AG04449 (cell line): ENCODE results near the gene ITGA8.

Source experiments
- CTCF ChIA-PET: fragments of 350-600 bp; formaldehyde crosslinking; extraction: SDS; loops from one replicate; lab custom pipeline; 2021; ENCODE audit warnings: antibody characterized with exemption; lab: Yijun Ruan, JAX
- POLR2A ChIA-PET: fragments of 400-600, 350-600 bp; formaldehyde crosslinking; extraction: SDS; loops from one replicate; lab custom pipeline; 2020; ENCODE audit warnings: antibody characterized with exemption, inconsistent platforms; lab: Yijun Ruan, JAX
- DNase-seq: peaks from one replicate; pipeline ENCODE4 v3.0.0-alpha.2; 2010; ENCODE audit warnings: low read depth, low spot score
- H3K4me3 ChIP-seq: 2 replicates; pipeline ENCODE4 v1.5.1; 2011; ENCODE audit warnings: low read depth, mild to moderate bottlenecking, control low read depth, low read length
- TF ChIP-seq, protein P1 (sequence below): IDR thresholded peaks from one replicate; pipeline ENCODE4 v1.5.1; 2011; ENCODE audit warnings: mild to moderate bottlenecking, moderate library complexity, low read length, control low read depth, inconsistent platforms; ENCODE audit not compliant: insufficient read depth; ENCODE audit errors: missing control alignments

ITGA8 gene

DNA sequence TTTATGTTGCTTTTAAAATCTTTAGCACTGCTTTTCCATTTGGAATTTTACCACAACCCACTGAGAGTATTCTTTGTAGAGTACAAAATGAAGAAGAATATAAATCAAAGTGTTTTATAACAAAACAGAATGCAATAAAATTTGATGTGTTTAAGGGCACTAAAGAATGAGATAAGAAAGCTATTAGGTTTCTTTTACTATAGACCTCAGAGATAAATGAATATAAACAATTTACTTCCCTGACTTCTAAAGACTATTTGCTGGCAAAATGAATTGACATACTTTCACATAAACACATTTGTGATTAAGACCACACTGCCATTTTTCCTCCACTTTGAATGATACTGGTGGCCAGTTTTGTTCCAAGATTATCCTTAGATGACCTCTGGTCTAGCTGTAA is 124.5 kb downstream of the ITGA8 start:
- TF ChIP-seq, protein P1, sequence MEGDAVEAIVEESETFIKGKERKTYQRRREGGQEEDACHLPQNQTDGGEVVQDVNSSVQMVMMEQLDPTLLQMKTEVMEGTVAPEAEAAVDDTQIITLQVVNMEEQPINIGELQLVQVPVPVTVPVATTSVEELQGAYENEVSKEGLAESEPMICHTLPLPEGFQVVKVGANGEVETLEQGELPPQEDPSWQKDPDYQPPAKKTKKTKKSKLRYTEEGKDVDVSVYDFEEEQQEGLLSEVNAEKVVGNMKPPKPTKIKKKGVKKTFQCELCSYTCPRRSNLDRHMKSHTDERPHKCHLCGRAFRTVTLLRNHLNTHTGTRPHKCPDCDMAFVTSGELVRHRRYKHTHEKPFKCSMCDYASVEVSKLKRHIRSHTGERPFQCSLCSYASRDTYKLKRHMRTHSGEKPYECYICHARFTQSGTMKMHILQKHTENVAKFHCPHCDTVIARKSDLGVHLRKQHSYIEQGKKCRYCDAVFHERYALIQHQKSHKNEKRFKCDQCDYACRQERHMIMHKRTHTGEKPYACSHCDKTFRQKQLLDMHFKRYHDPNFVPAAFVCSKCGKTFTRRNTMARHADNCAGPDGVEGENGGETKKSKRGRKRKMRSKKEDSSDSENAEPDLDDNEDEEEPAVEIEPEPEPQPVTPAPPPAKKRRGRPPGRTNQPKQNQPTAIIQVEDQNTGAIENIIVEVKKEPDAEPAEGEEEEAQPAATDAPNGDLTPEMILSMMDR: no peak
- CTCF ChIA-PET: interaction anchor here (0.8 to 2.7 kb wide), 2 partner anchors 10 to 635 kb away, joined by 3 to 21 read pairs; no protein-coding TSS in a partner anchor
- POLR2A ChIA-PET: no interaction called here
- no peak overlapping the region for H3K4me3 ChIP-seq
- DNase-seq: no peak

DNA sequence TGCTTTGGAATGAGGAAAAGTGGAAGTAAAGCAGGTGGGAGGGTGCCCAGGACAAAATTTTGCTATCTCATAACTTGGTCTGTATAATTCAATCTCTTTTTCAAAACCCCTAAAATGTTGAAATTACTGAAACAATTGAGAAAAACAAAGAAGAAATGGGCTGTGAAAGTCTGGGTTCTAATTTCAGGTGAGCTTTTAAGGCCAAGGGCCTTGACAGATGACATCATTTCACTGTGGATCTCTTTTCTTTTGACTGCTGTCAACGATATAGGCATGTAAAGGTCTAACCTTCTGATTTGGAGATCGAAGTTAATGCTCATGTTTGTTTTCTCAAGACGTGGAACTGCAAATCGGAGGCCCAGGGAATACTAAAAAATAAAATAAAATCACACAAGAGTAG is 127.8 kb downstream of the ITGA8 start:
- no peak for DNase-seq
- CTCF ChIA-PET: interaction anchor here (0.6 to 1.4 kb wide), 3 partner anchors 22 to 426 kb away, joined by 3 read pairs; partner anchors contain the start of gene ITGA8
- POLR2A ChIA-PET: no interaction called here
- no peak overlapping the region for H3K4me3 ChIP-seq
- TF ChIP-seq, protein P1: no peak

DNA sequence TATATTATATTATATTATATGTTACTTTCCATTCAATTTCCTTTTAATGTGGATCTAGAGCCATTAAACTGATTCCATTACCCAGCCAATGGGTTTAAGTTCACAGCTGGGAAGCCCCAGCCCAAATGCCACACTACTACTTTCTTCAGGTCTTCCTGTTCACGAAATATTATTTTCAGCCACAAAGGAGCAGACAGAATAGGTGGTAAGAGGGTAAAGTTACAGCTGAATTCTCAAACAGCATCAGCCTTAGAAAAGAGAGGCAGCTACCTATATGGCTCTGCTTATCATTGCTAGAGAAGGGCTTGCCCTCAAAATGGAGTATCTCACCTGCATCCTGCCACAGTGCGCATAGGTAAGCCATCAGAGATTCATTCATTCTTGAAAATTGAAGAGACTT is 128.3 kb downstream of the ITGA8 start:
- DNase-seq: no peak
- no peak overlapping the region for H3K4me3 ChIP-seq
- TF ChIP-seq, protein P1: no peak
- CTCF ChIA-PET: interaction anchor here (0.7 to 1.4 kb wide), 3 partner anchors 128 to 425 kb away, joined by 3 read pairs; partner anchors contain the start of gene ITGA8
- POLR2A ChIA-PET: no interaction called here

DNA sequence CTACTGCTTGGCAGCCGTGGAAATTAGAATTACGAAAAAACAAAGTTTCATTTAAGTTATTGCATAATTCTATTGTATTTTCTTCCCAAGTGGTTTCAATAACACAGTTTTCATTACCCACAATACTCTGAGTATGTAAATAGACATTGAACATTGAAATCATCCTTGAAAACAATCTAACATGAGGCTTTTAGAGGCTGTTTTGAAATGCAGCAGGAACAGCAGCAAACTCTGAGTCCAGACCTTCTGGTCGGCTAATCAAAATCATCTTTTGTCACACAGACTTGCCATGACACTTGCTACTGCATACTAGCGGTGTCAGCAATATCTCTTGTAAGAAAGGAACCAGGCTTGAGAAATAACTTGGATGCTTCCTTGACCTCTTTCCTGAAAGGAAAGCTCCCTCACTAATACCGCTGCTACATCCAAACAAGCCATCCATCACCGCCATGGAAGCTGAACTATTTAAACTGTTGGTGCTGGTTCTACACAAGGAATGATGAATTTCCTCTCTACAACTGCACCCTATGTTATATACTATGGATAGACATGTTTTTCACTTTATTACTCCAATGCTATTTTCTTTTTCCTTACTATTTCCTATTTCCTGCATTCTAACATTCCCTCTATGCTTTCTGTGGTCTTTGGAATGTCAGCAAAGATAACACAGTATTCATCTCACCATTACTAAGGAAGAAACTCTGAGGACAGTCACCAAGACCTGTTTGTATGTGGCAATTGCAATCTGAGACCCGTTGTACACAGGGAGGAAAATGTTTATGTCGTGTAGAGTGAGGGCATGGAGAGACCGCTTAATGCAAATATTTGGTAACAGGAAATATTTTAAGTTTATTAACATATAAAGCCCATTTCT is 130.8 kb downstream of the ITGA8 start:
- H3K4me3 ChIP-seq: no peak overlapping the region
- TF ChIP-seq, protein P1: no peak
- ChIA-PET CTCF (interaction anchor here (1.0 to 5.5 kb wide), 4 partner anchors 9 to 130 kb away, joined by 3 to 42 read pairs (median 10); partner anchors contain the start of gene ITGA8), POLR2A (no interaction called here)
- DNase-seq: no peak

DNA sequence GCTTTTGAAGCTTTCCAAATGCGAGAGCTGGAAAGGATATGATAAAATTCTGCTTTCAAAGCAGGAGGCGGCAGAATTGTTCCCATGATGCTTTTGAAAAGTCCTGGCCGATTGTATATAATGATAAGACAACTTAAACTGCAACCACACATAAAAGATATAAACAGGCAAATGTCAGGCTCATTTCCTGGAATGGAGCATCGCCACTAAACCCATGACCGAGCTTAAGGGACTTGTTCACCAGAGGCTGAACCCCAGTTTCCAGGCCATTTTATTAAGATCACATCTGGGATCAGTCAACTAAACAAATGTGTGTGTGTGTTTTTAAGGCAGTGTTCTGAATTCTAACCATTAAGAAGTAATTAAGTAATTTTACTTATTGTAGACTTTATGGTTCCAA is 131.6 kb downstream of the ITGA8 start:
- TF ChIP-seq, protein P1: no peak
- H3K4me3 ChIP-seq: no peak overlapping the region
- no peak for DNase-seq
- CTCF ChIA-PET: interaction anchor here (1.0 to 5.5 kb wide), 4 partner anchors 9 to 131 kb away, joined by 3 to 42 read pairs (median 10); partner anchors contain the start of gene ITGA8
- POLR2A ChIA-PET: no interaction called here

DNA sequence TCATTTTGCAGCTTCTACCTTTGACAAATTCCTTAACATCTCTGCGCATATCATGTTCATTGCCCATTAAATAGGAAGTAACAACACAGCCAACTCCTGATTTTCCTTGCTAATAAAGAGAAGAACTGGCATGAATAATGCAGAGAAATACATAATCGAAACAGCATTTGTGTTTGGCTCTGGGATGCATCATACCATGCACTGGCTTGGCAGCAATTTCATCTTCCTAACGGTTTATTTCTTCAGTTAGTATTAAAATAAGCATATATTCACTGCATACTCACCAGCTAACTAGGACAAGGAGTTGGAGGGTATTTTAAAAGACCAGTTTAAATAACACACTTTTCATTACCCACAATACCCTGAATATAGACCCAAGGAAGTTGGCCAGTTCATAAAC is 132.5 kb downstream of the ITGA8 start:
- H3K4me3 ChIP-seq: no peak overlapping the region
- no peak for DNase-seq
- ChIA-PET CTCF (interaction anchor here (0.7 to 5.5 kb wide), 7 partner anchors 10 to 153 kb away, joined by 3 to 42 read pairs (median 5); partner anchors contain the start of gene ITGA8), POLR2A (no interaction called here)
- TF ChIP-seq, protein P1: no peak
